Kidney epithelial cell (primary cell): ENCODE data around the gene ENPP3. TPM values are rescaled to one million over a fixed set of nuclear protein-coding genes. Genes with fewer than 3 reads are reported as not detected.

Experiments
- DNase-seq: peaks from one replicate; pipeline ENCODE4 v3.0.0-alpha.2; 2010; ENCODE audit warnings: low read depth
- H3K27me3 ChIP-seq: 2 replicates; pipeline ENCODE4 v1.6.0; 2011; ENCODE audit warnings: low read length; ENCODE audit not compliant: control insufficient read depth, insufficient read depth
- H3K36me3 ChIP-seq: 2 replicates; pipeline ENCODE4 v1.5.1; 2011; ENCODE audit warnings: low read length; ENCODE audit not compliant: control insufficient read depth, insufficient read depth
- H3K4me3 ChIP-seq: 2 replicates; pipeline ENCODE4 v1.5.1; 2011; ENCODE audit warnings: low read depth, mild to moderate bottlenecking, control low read depth, low read length
- CTCF ChIP-seq: IDR thresholded peaks from 2 replicates; pipeline ENCODE4 v1.5.1; 2011; ENCODE audit warnings: mild to moderate bottlenecking, moderate library complexity, low read length, control low read depth, inconsistent platforms; ENCODE audit not compliant: insufficient read depth, poor library complexity, severe bottlenecking
- total RNA-seq: library from RNA; depleted of rRNA; stranded (reverse); fragments of >200 nt; gene quantifications from 2 replicates; pipeline ENCODE4 v1.2.3, GENCODE V29; 2015

ENPP3 gene
- total RNA-seq, 1 donor from 2014 or later: not detected

- Histone ChIP-seq H3K27me3 (no peaks in the 10 kb centered on the region), H3K36me3 (no peaks in the 10 kb centered on the region), H3K4me3 (no peak overlapping the region)
- TF ChIP-seq CTCF: no peak
- no peak for DNase-seq
Observed at GRCh38 chr6:131680868-131681267, 43.8 kb downstream of the ENPP3 start.

DNA sequence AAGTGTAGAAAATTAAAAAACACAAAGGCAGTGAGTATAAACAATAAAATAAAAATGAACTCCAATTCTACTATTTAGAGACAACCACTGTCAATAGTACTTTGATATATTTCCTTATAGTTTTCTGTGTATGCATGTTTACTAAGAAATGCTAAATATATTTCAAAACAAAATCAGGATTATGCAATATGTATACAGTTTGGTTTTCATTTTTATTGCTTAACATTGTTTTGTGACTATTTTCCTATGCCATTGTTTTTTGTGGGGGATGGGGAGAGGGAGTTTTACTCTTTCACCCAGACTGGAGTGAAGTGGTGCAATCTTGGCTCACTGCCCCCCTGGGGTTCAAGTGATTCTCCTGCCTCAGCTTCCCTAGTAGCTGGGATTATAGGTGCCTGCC, 44.5 kb downstream of the ENPP3 start:
- Histone ChIP-seq H3K27me3 (no peaks in the 10 kb centered on the region), H3K4me3 (no peak overlapping the region), H3K36me3 (no peaks in the 10 kb centered on the region)
- no peak for TF ChIP-seq CTCF
- DNase-seq: no peak

- no peak for DNase-seq
- Histone ChIP-seq H3K36me3 (no peaks in the 10 kb centered on the region), H3K4me3 (no peak overlapping the region), H3K27me3 (no peaks in the 10 kb centered on the region)
- no peak for TF ChIP-seq CTCF
Observed at GRCh38 chr6:131682442-131682841, 45.3 kb downstream of the ENPP3 start.

DNA sequence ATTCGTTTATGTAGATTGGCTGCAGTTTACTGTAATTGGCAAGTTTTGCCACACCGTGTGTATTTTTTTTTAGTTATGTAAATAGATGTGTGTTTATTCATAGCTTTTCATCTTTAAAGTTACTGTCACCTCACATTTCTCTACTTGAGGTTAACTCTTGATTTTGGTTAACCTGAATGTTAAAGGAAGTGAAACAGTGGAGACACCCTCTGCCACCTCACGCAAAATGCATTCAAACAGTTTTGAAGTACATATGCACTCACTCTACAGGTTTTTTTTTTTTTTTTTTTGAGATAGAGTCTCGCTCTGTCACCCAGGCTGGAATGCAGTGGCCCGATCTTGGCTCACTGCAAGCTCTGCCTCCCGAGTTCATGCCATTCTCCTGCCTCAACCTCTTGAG, 46.4 kb downstream of the ENPP3 start:
- H3K36me3 ChIP-seq: no peaks in the 10 kb centered on the region
- H3K27me3 ChIP-seq: no peaks in the 10 kb centered on the region
- no peak overlapping the region for H3K4me3 ChIP-seq
- DNase-seq: no peak
- no peak for TF ChIP-seq CTCF

- DNase-seq: no peak
- no peak for TF ChIP-seq CTCF
- Histone ChIP-seq H3K36me3 (no peaks in the 10 kb centered on the region), H3K27me3 (no peaks in the 10 kb centered on the region), H3K4me3 (no peak overlapping the region)
Observed at GRCh38 chr6:131685266-131685780, 48.2 kb downstream of the ENPP3 start.

DNA sequence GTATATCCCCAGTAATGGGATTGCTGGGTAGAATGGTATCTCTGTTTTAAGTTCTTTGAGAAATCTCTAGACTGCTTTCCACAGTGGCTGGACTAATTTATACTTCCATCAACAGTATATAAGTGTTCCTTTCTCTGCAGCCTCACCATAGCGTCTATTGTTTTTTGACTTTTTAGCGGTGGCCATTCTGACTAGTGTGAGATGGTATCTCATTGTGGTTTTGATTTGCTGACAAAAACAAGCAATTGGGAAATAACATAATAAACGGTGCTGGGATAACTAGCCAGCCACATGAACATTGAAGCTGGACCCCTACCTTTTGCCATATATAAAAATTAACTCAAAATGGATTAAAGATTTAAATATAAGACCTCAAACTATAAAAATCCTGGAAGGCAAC, 49.9 kb downstream of the ENPP3 start:
- no peak overlapping the region for H3K4me3 ChIP-seq
- no peak for TF ChIP-seq CTCF
- no peaks in the 10 kb centered on the region for H3K27me3 ChIP-seq
- no peak for DNase-seq
- no peaks in the 10 kb centered on the region for H3K36me3 ChIP-seq
